HepG2 (cell line): ENCODE measurements around the gene HYAL1. TPM values are rescaled to one million over a fixed set of nuclear protein-coding genes. Genes with fewer than 3 reads are reported as not detected.

Experiments used
- ATAC-seq: fragments of 200-7000 bp; cut with Tn5 transposase; 3 replicates; pipeline ENCODE4 v1.9.1; 2020; ENCODE audit warnings: mild to moderate bottlenecking, moderate library complexity
- BruUV-seq: library from RNA; stranded (reverse); fragments of 400-500 nt; replicated peaks from 2 replicates; lab custom pipeline; 2021; lab: Mats Ljungman, UMichigan
- CTCF ChIA-PET: fragments of 300-600 bp; formaldehyde crosslinking; extraction: SDS; loops from one replicate; lab custom pipeline; 2021; ENCODE audit warnings: low total read pairs, inconsistent platforms, low intra/inter-chr PET ratio; lab: Yijun Ruan, JAX
- POLR2A ChIA-PET: fragments of 350-600 bp; sonication (Branson Sonifier 250); formaldehyde crosslinking; loops from one replicate; lab custom pipeline; 2020; ENCODE audit warnings: antibody characterized with exemption, inconsistent platforms; lab: Yijun Ruan, JAX
- DNase-seq: peaks from one replicate; pipeline ENCODE4 v3.0.0-alpha.2; 2015; ENCODE audit warnings: low spot score
- FAIRE-seq: peaks from 3 replicates; lab custom pipeline; 2011; peaks lifted over from hg19 to GRCh38; lab: Jason Lieb, UNC
- H2AFZ ChIP-seq: one replicate; pipeline ENCODE4 v1.6.1; 2011; ENCODE audit warnings: low read length, inconsistent platforms
- H3K27ac ChIP-seq: fragments of 300-600 bp; 3 replicates; pipeline ENCODE4 v1.8.0; 2011; ENCODE audit warnings: mixed run types, mild to moderate bottlenecking, mixed read lengths, low read length, inconsistent platforms; ENCODE audit not compliant: insufficient read depth; ENCODE audit errors: extremely low read length
- H3K27me3 ChIP-seq, 2 experiments: fragments of 200-600 bp in 1 of 2; 2 replicates in 1 of 2; 3 replicates in 1 of 2; pipeline versions ENCODE4 v1.6.0 to v1.8.0; 2011; ENCODE audit warnings: low read length in 2 of 2, mild to moderate bottlenecking in 2 of 2, moderate library complexity in 2 of 2, inconsistent platforms in 1 of 2; ENCODE audit not compliant: insufficient read depth in 2 of 2, control insufficient read depth in 1 of 2
- H3K36me3 ChIP-seq, 2 experiments: fragments of 200-600 bp in 1 of 2; replicated peaks in 1 of 2; 2 replicates in 1 of 2; 3 replicates in 1 of 2; pipeline versions ENCODE4 v1.5.1 to v1.8.0; 2011; ENCODE audit warnings: low read length in 2 of 2, inconsistent platforms in 1 of 2; ENCODE audit not compliant: insufficient read depth in 2 of 2, control insufficient read depth in 1 of 2
- H3K4me1 ChIP-seq: 2 replicates; pipeline ENCODE4 v1.5.1; 2012; ENCODE audit warnings: low read length, inconsistent platforms; ENCODE audit not compliant: insufficient read depth
- H3K4me2 ChIP-seq: 2 replicates; pipeline ENCODE4 v1.6.0; 2011; ENCODE audit warnings: low read depth, low read length, inconsistent platforms
- H3K4me3 ChIP-seq, 3 experiments: fragments of 200-600 bp in 1 of 3; sonication (generic), shearing (Covaris generic) in 1 of 3; replicated peaks in 1 of 3; 2 replicates each; pipeline ENCODE4 v1.5.1; 2011 to 2016; ENCODE audit warnings: low read length in 3 of 3, inconsistent platforms in 2 of 3, low read depth in 2 of 3, mild to moderate bottlenecking in 2 of 3, control low read depth in 1 of 3, mixed read lengths in 1 of 3; ENCODE audit not compliant: insufficient read depth in 1 of 3
- H3K79me2 ChIP-seq: one replicate; pipeline ENCODE4 v1.6.1; 2011; ENCODE audit warnings: low read length, inconsistent platforms; ENCODE audit not compliant: insufficient read depth
- H3K9ac ChIP-seq: 2 replicates; pipeline ENCODE4 v1.6.0; 2011; ENCODE audit warnings: mild to moderate bottlenecking, low read depth, low read length, inconsistent platforms; ENCODE audit not compliant: insufficient read depth
- H3K9me3 ChIP-seq: 2 replicates; pipeline ENCODE4 v1.5.1; 2012; ENCODE audit warnings: mild to moderate bottlenecking, low read length
- H4K20me1 ChIP-seq: 2 replicates; pipeline ENCODE4 v1.6.0; 2011; ENCODE audit warnings: inconsistent platforms, mild to moderate bottlenecking, low read length, moderate library complexity; ENCODE audit not compliant: insufficient read depth
- AFF4 ChIP-seq: sonication (generic); formaldehyde crosslinking; IDR thresholded peaks from 2 replicates; pipeline ENCODE4 v1.4.0; 2020; ENCODE audit warnings: missing genetic modification reagents
- DDIT3 ChIP-seq: sonication (generic); formaldehyde crosslinking; IDR thresholded peaks from 2 replicates; pipeline ENCODE4 v1.4.0; 2020; ENCODE audit warnings: mild to moderate bottlenecking, missing genetic modification reagents
- PREB ChIP-seq: sonication (generic); formaldehyde crosslinking; IDR thresholded peaks from 2 replicates; pipeline ENCODE4 v1.4.0; 2020; ENCODE audit warnings: missing genetic modification reagents
- TAF1 ChIP-seq: sonication (generic); formaldehyde crosslinking; IDR thresholded peaks from 2 replicates; pipeline ENCODE4 v1.4.0; 2020; ENCODE audit warnings: missing genetic modification reagents
- ZBTB21 ChIP-seq: sonication (generic); formaldehyde crosslinking; IDR thresholded peaks from 2 replicates; pipeline ENCODE4 v1.4.0; 2020; ENCODE audit warnings: missing genetic modification reagents
- ZBTB7A ChIP-seq: sonication (generic); formaldehyde crosslinking; IDR thresholded peaks from 2 replicates; pipeline ENCODE4 v1.8.0; 2022; ENCODE audit warnings: mild to moderate bottlenecking, missing genetic modification reagents
- ZFP90 ChIP-seq: sonication (generic); formaldehyde crosslinking; IDR thresholded peaks from 2 replicates; pipeline ENCODE4 v1.8.0; 2022; ENCODE audit warnings: missing genetic modification reagents, mild to moderate bottlenecking, inconsistent platforms, borderline replicate concordance
- ZFYVE20 ChIP-seq: sonication (generic); formaldehyde crosslinking; IDR thresholded peaks from 2 replicates; pipeline ENCODE4 v1.8.0; 2023; ENCODE audit warnings: low read depth, mild to moderate bottlenecking, moderate library complexity, missing genetic modification reagents, borderline replicate concordance
- ZNF280D ChIP-seq: sonication (generic); formaldehyde crosslinking; IDR thresholded peaks from 2 replicates; pipeline ENCODE4 v1.5.1; 2020; ENCODE audit warnings: mild to moderate bottlenecking, missing genetic modification reagents
- ZNF557 ChIP-seq: sonication (generic); formaldehyde crosslinking; IDR thresholded peaks from 2 replicates; pipeline ENCODE4 v1.4.0; 2020; ENCODE audit warnings: missing genetic modification reagents
- ZNF674 ChIP-seq: sonication (generic); formaldehyde crosslinking; IDR thresholded peaks from 2 replicates; pipeline ENCODE4 v1.5.0; 2020; ENCODE audit warnings: low read depth, mild to moderate bottlenecking, missing genetic modification reagents
- ZNF761 ChIP-seq: sonication (generic); formaldehyde crosslinking; conservative IDR thresholded peaks from 2 replicates; pipeline ENCODE4 v1.4.0; 2020; ENCODE audit warnings: mild to moderate bottlenecking, missing genetic modification reagents
- ZNF773 ChIP-seq: sonication (generic); formaldehyde crosslinking; IDR thresholded peaks from 2 replicates; pipeline ENCODE4 v1.4.0; 2020; ENCODE audit warnings: missing genetic modification reagents, borderline replicate concordance
- WGBS: methylation state at CpG from one replicate; pipeline ENCODE4 v1.1.6; 2017; ENCODE audit warnings: low lambda C conversion rate; 5-methylcytosine and 5-hydroxymethylcytosine counted together
- in situ Hi-C: cut with HindIII; loops from 2 replicates; pipeline ENCODE4 v1.10.0; 2017; ENCODE audit warnings: low pct_unique_long_range_greater_than_20kb; ENCODE audit not compliant: extremely low pct_ligation_motif_present
- intact Hi-C: fragments of 100-400 bp; cut with micrococcal nuclease; formaldehyde crosslinking; loops from one replicate; pipeline ENCODE4 v1.10.0; 2022; ENCODE audit not compliant: unreplicated experiment
- polyA plus RNA-seq, 8 experiments: library from polyadenylated mRNA; depleted of rRNA in 3 of 8; stranded (reverse) in 7 of 8; unstranded in 1 of 8; fragments of >200 nt; fragmentation: Illumina TruSeq in 4 of 8; extraction: Trizol in 4 of 8; gene quantifications; 2 replicates each; pipeline versions ENCODE4 v1.2.1 to v1.2.3, GENCODE V29; 2011 to 2016; ENCODE audit warnings: low read depth in 4 of 8, missing spikeins in 1 of 8, mixed read lengths in 1 of 8; ENCODE audit not compliant: insufficient read depth in 1 of 8
- total RNA-seq, 5 experiments: library from RNA; depleted of rRNA; stranded (reverse); fragments of >200 nt; fragmentation: Illumina TruSeq; extraction: Trizol; gene quantifications; 2 replicates each; pipeline ENCODE4 v1.2.3, GENCODE V29; 2016; ENCODE audit warnings: low read depth in 1 of 5

The HYAL1 gene
- total and polyA plus RNA-seq, 2 of the 13 experiments (the other 11 are each of a cell fraction or from before 2014, with no cell fraction given): 76.5 to 193 TPM

GRCh38 chr3:50273689-50274065 is 29.7 kb downstream of the HYAL1 start:
- H3K4me3 ChIP-seq: no peak overlapping the region
- ATAC-seq: no peak
- TF ChIP-seq ZBTB7A (CRISPR knock-in tag) (no peak), ZNF761 (CRISPR knock-in tag) (no peak), ZNF773 (CRISPR knock-in tag) (no peak), DDIT3 (CRISPR knock-in tag) (no peak), TAF1 (CRISPR knock-in tag) (no peak), ZBTB21 (no peak), PREB (no peak), ZNF280D (CRISPR knock-in tag) (no peak), ZNF674 (CRISPR knock-in tag) (no peak), AFF4 (CRISPR knock-in tag) (no peak), ZFP90 (CRISPR knock-in tag) (no peak), ZNF557 (CRISPR knock-in tag) (no peak), ZFYVE20 (CRISPR knock-in tag) (no peak)
- TF ChIP-seq, all 625 proteins: peak for 0
- peaks cover 33% of the 10 kb centered on the region for H3K79me2 ChIP-seq
- H2AFZ ChIP-seq: no peak overlapping the region
- FAIRE-seq (no peak), DNase-seq (no peak)
- 0 out of 2 replicates have a peak overlapping the region, but pooled peaks have one; percentile 6 for H3K9ac ChIP-seq
- H3K36me3 ChIP-seq: peaks cover 14 to 30% of the 10 kb centered on the region in 2 experiments
- H3K27me3 ChIP-seq: no peaks in the 10 kb centered on the region; a peak in 1 of 5 replicates
- no TSS peak for BruUV-seq
- peak overlapping the region; percentile 18 for H3K27ac ChIP-seq
- peaks cover 54% of the 10 kb centered on the region for H3K4me1 ChIP-seq
- no peaks in the 10 kb centered on the region for H3K9me3 ChIP-seq
- 94% methylated on average over 12 of the region's 31 CpGs for WGBS
- H4K20me1 ChIP-seq: no peaks in the 10 kb centered on the region; the same call in 1 of the 2 replicates
- POLR2A ChIA-PET: interaction anchor here (5.5 kb wide), 1 partner anchor 12 kb away, joined by 155 read pairs; no protein-coding TSS in a partner anchor
- CTCF ChIA-PET: interaction anchor here (1.9 to 6.4 kb wide), 3 partner anchors 14 to 51 kb away, joined by 10 to 81 read pairs (median 63); no protein-coding TSS in a partner anchor
- no peak overlapping the region for H3K4me2 ChIP-seq
- in situ Hi-C loops (loop anchor here (5.0 to 10.0 kb wide), 2 partner anchors 46 to 79 kb away; partner anchors contain the start of gene GNAT1), intact Hi-C loops (loop anchor here (1.0 to 5.0 kb wide), 4 partner anchors 13 to 81 kb away; partner anchors contain the start of gene GNAT1)
